ENCODE results near the gene IL1F10. TPM values are rescaled to one million over a fixed set of nuclear protein-coding genes. Genes with fewer than 3 reads are reported as not detected.
A peak's percentile ranks its signal among the peaks of the same experiment; 100 is the strongest.

The IL1F10 gene
- total and polyA plus RNA-seq, 2 of the 8 experiments (the other 6 are each of a cell fraction or from before 2014, with no cell fraction given) = not detected

- no peak for TF ChIP-seq USF2 (IDR thresholded peaks at IDR 0.05; ENCODE audit: low read length)
- no peak for TF ChIP-seq TAF1 (IDR thresholded peaks at IDR 0.05; ENCODE audit: low read depth, low read length)
- no peak for TF ChIP-seq KDM1A (IDR thresholded peaks at IDR 0.05; ENCODE audit: borderline replicate concordance, low read length)
- TF ChIP-seq BACH1 (IDR thresholded peaks at IDR 0.05; ENCODE audit: low read length) = no peak
- no peak for TF ChIP-seq CEBPB (IDR thresholded peaks at IDR 0.05; ENCODE audit: low read depth, low read length)
- TF ChIP-seq GTF2F1 (IDR thresholded peaks at IDR 0.05; ENCODE audit: borderline replicate concordance, low read depth, low read length) = no peak
- no peak for TF ChIP-seq KDM4A (IDR thresholded peaks at IDR 0.05; ENCODE audit: low read depth, low read length, severe bottlenecking)
- no peak for TF ChIP-seq TCF12 (IDR thresholded peaks at IDR 0.05; ENCODE audit: low read depth, low read length)
- no peak for TF ChIP-seq SP4 (IDR thresholded peaks at IDR 0.05; ENCODE audit: low read length)
- no peak for TF ChIP-seq GABPA (IDR thresholded peaks at IDR 0.05; ENCODE audit: borderline replicate concordance, insufficient read depth, low read length)
- TF ChIP-seq NANOG (IDR thresholded peaks at IDR 0.05; ENCODE audit: insufficient read depth, low read depth, low read length, poor library complexity, severe bottlenecking) = no peak
- no peak for TF ChIP-seq SUZ12 (IDR thresholded peaks at IDR 0.05; ENCODE audit: low read length)
- Histone ChIP-seq H2BK12ac (ENCODE audit: low read depth, low read length) (no peak overlapping the region), H3K27ac (ENCODE audit: low read depth, low read length) (no peak overlapping the region)
These were observed 40.1 kb upstream of the IL1F10 start for GRCh38 chr2:113027691-113028090.

More at GRCh38 chr2:113027691-113028090, 40.1 kb upstream of the IL1F10 start:
- H2AFZ ChIP-seq (ENCODE audit: low read length) = no peak overlapping the region
- no peaks in the 10 kb centered on the region for H4K20me1 ChIP-seq (replicated peaks in 1 of 2; ENCODE audit: control insufficient read depth in 1 of 2, insufficient read depth in 2 of 2, low read length in 2 of 2)
- no peaks in the 10 kb centered on the region for H3K23me2 ChIP-seq (ENCODE audit: low read depth, low read length)
- no peak overlapping the region for H3K14ac ChIP-seq (ENCODE audit: insufficient read length)
- H3K9me3 ChIP-seq (ENCODE audit: insufficient read depth in 2 of 2, low read depth in 1 of 2, low read length in 1 of 2) = no peaks in the 10 kb centered on the region
- no peak overlapping the region for H3K18ac ChIP-seq (ENCODE audit: extremely low read depth, low read length)
- no peak overlapping the region for H4K91ac ChIP-seq (replicated peaks; ENCODE audit: insufficient read length, low read length)
- no peak overlapping the region for H2BK20ac ChIP-seq (ENCODE audit: low read length)
- no peak overlapping the region for H3K23ac ChIP-seq (ENCODE audit: insufficient read length)
- ChIA-PET POLR2A (ENCODE audit: partially characterized antibody) (no interaction called here), CTCF (ENCODE audit: partially characterized antibody) (interaction anchor here (1.3 to 1.7 kb wide), 2 partner anchors 42 to 68 kb away, joined by 3 to 7 read pairs; no protein-coding TSS in a partner anchor)
- H3K79me2 ChIP-seq (ENCODE audit: control insufficient read depth in 1 of 2, insufficient read depth in 2 of 2, low read length in 2 of 2) = no peaks in the 10 kb centered on the region
- no peak overlapping the region for H2BK15ac ChIP-seq (ENCODE audit: low read length)
- H3K4ac ChIP-seq (replicated peaks; ENCODE audit: insufficient read length, low read depth, low read length) = no peak overlapping the region
- H3K4me1 ChIP-seq (replicated peaks in 1 of 4; ENCODE audit: control insufficient read depth in 3 of 4, insufficient read depth in 4 of 4, low read length in 3 of 4) = peaks cover 0 to 6% (median 3%) of the 10 kb centered on the region in 4 experiments; a peak in 3 of 7 replicates
- no peaks in the 10 kb centered on the region for H3K27me3 ChIP-seq (replicated peaks in 1 of 4; ENCODE audit: control insufficient read depth in 3 of 4, extremely low read depth in 1 of 4, insufficient read depth in 3 of 4, low read length in 3 of 4)
- no peak overlapping the region for H2BK120ac ChIP-seq (replicated peaks; ENCODE audit: low read depth, low read length)
- no peak overlapping the region for H2BK5ac ChIP-seq (ENCODE audit: low read depth, low read length)
- 75% methylated on average over 2 of the region's 2 CpGs; no CpG with 5 or more reads in 1 of the 2 experiments for WGBS, 2 experiments (ENCODE audit: extremely low coverage in 1 of 2, insufficient coverage in 1 of 2, insufficient read length in 1 of 2, insufficient replicate concordance in 2 of 2, low coverage in 1 of 2, low lambda C conversion rate in 2 of 2, missing lambda C conversion rate in 1 of 2)
- no peak overlapping the region for H3K9ac ChIP-seq (replicated peaks in 1 of 4; ENCODE audit: extremely low read depth in 1 of 4, low read depth in 3 of 4, low read length in 3 of 4)
- no peak overlapping the region for H3K56ac ChIP-seq (replicated peaks; ENCODE audit: insufficient read length, low read depth, low read length)
- H2AK5ac ChIP-seq (ENCODE audit: low read depth, low read length) = no peak overlapping the region
- FAIRE-seq = no peak
- no peak overlapping the region for H4K5ac ChIP-seq (ENCODE audit: insufficient read length, low read depth, low read length)
- no peak overlapping the region for H3K4me3 ChIP-seq (ENCODE audit: extremely low read depth in 1 of 4, insufficient read depth in 2 of 4, low read depth in 3 of 4, low read length in 4 of 4)
- no peaks in the 10 kb centered on the region for H3K79me1 ChIP-seq (ENCODE audit: low read depth, low read length)
- H3K36me3 ChIP-seq (ENCODE audit: control insufficient read depth in 2 of 4, insufficient read depth in 4 of 4, low read length in 3 of 4) = no peaks in the 10 kb centered on the region
- H4K8ac ChIP-seq (ENCODE audit: extremely low read depth, insufficient read depth, low read length) = no peak overlapping the region
- no peak for DNase-seq (ENCODE audit: low read depth in 1 of 2, low spot score in 2 of 2)
- H3K4me2 ChIP-seq (ENCODE audit: insufficient read depth in 1 of 2, low read depth in 2 of 2, low read length in 2 of 2) = peak overlapping the region in 1 of 2 experiments; percentile 53; a peak in 2 of 4 replicates
